Upper lobe of right lung (tissue), 1 donor: Measurements from ENCODE around the gene MFAP2. TPM values are rescaled to one million over a fixed set of nuclear protein-coding genes. Genes with fewer than 3 reads are reported as not detected.

Source experiments
- ATAC-seq: fragments of 200-7000 bp; cut with Tn5 transposase; one replicate; pipeline ENCODE4 v1.9.1; 2020; ENCODE audit warnings: mild to moderate bottlenecking, moderate library complexity
- DNase-seq: peaks from one replicate; pipeline ENCODE4 v3.0.0-alpha.2; 2020
- H3K27ac ChIP-seq: fragments of 200-600 bp; one replicate; pipeline ENCODE4 v1.8.0; 2022
- H3K27me3 ChIP-seq: fragments of 200-600 bp; one replicate; pipeline ENCODE4 v1.8.0; 2022; ENCODE audit warnings: mild to moderate bottlenecking
- H3K36me3 ChIP-seq: fragments of 200-600 bp; one replicate; pipeline ENCODE4 v1.8.0; 2022
- H3K4me1 ChIP-seq: fragments of 200-600 bp; one replicate; pipeline ENCODE4 v1.8.0; 2022
- H3K4me3 ChIP-seq: fragments of 200-600 bp; one replicate; pipeline ENCODE4 v1.8.0; 2022; ENCODE audit warnings: mild to moderate bottlenecking
- H3K9me3 ChIP-seq: fragments of 200-600 bp; one replicate; pipeline ENCODE4 v1.8.0; 2022
- intact Hi-C: fragments of 100-400 bp; cut with DNase I; formaldehyde crosslinking; loops from one replicate; pipeline ENCODE4 v1.11.0; 2022
- total RNA-seq: library from RNA; stranded (reverse); fragmentation: NEBNext Ultra II Directional; extraction: Animal tissue kit (Norgen Biotek cat#: 25700); gene quantifications from one replicate; pipeline ENCODE4 v1.2.1, GENCODE V29; 2021
- TF ChIP-seq, protein P1 (sequence below): fragments of 200-600 bp; IDR thresholded peaks from one replicate; pipeline ENCODE4 v1.8.0; 2022; ENCODE audit warnings: antibody characterized with exemption
- donor health status: DM: no; HTN: yes; CAD: no; lungs with severe emphysema.

MFAP2 gene
- total RNA-seq, 1 donor from 2014 or later = 14.8 TPM

DNA sequence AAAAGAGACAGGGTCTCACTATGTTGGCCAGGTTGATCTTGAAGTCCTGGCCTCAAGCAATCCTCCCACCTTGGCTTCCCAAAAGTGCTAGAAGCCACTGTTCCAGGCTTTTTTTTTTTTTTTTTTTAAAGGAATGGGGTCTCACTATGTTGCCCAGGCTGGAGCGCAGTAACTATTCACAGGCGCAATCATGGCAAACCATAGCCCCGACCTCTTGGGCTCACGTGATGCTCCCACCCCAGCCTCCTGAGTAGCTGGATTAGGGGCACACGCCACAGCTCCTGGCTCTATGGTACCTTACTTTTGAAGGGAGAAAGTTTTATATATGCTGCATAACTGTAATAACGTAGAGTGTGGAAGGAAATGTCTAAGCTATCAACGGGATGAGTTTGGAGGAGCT, 37.0 kb upstream of the MFAP2 start:
- H3K9me3 ChIP-seq = no peaks in the 10 kb centered on the region
- peaks cover under 1% of the 10 kb centered on the region for H3K4me1 ChIP-seq
- DNase-seq (no peak), ATAC-seq (no peak)
- TF ChIP-seq, protein P1, sequence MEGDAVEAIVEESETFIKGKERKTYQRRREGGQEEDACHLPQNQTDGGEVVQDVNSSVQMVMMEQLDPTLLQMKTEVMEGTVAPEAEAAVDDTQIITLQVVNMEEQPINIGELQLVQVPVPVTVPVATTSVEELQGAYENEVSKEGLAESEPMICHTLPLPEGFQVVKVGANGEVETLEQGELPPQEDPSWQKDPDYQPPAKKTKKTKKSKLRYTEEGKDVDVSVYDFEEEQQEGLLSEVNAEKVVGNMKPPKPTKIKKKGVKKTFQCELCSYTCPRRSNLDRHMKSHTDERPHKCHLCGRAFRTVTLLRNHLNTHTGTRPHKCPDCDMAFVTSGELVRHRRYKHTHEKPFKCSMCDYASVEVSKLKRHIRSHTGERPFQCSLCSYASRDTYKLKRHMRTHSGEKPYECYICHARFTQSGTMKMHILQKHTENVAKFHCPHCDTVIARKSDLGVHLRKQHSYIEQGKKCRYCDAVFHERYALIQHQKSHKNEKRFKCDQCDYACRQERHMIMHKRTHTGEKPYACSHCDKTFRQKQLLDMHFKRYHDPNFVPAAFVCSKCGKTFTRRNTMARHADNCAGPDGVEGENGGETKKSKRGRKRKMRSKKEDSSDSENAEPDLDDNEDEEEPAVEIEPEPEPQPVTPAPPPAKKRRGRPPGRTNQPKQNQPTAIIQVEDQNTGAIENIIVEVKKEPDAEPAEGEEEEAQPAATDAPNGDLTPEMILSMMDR = no peak
- intact Hi-C loops = no loop called here
- peaks cover 49% of the 10 kb centered on the region for H3K36me3 ChIP-seq
- H3K27me3 ChIP-seq = no peaks in the 10 kb centered on the region
- no peak overlapping the region for H3K27ac ChIP-seq
- no peak overlapping the region for H3K4me3 ChIP-seq

DNA sequence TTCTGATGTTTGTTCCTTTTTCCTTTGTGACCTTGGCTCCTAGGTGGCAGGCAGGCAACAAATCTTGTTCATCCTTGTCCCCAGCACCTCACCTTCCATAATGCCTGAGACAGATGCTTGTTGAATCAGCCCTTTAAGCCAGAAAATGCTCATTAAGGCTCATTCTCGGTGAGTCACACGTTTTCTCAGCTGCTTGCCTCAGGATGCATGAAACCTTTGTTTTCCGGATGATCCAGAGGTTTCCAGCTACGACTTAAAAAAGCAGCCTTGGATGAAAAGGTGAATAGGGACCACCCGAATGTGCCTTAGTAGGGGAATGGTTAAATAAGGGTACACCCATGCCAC, 35.9 kb upstream of the MFAP2 start:
- Histone ChIP-seq H3K4me3 (no peak overlapping the region), H3K27me3 (no peaks in the 10 kb centered on the region), H3K9me3 (no peaks in the 10 kb centered on the region), H3K27ac (no peak overlapping the region), H3K36me3 (peaks cover 38% of the 10 kb centered on the region), H3K4me1 (peaks cover 7% of the 10 kb centered on the region)
- intact Hi-C loops = no loop called here
- TF ChIP-seq, protein P1 = no peak
- DNase-seq = no peak
- no peak for ATAC-seq

DNA sequence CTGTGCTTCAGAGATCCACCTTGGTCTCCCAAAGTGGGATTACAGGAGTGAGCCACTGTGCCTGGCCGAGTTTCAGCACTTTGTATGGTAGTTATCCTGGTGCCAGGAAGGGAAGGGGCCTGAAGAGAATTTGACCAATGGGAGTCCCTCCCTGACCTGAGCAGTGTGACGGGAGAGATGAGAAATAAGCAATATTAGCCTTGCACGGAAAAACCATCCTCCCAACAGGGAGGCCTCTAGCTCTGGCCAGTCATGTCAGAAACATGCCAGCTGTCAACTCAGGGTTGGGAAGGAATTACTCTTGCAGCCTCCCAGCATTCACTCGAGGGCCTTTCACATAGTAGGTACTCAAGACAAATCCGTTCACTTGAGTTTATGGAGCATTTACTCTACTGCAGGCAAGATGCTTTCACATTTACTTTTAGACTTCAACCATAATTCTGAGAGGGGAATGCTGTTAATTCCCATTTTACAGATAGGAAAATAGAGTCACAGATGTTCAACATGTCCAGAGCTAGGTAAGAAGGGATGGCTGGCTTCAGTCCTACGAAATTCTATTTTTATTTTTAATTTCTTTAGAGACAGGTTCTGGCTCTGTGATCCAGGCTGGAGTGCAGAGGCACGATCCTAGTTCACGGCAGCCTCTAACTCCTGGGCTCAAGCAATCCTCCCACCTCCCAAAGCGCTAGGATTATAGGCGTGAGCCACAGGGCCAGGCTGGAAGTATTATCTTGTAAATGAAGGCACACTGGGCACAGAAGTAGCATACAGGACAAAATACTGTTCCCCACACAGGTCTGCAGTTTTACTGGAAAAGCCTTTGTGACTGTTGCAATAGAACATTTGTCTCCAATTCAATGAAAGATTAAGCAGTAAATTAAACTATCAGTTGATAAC, 34.5 kb upstream of the MFAP2 start:
- no peak overlapping the region for H3K27ac ChIP-seq
- no peak for ATAC-seq
- peaks cover 24% of the 10 kb centered on the region for H3K36me3 ChIP-seq
- DNase-seq = peak; percentile 12
- H3K27me3 ChIP-seq = no peaks in the 10 kb centered on the region
- H3K4me3 ChIP-seq = no peak overlapping the region
- intact Hi-C loops = no loop called here
- TF ChIP-seq, protein P1 = no peak
- H3K4me1 ChIP-seq = peaks cover 18% of the 10 kb centered on the region
- no peaks in the 10 kb centered on the region for H3K9me3 ChIP-seq

DNA sequence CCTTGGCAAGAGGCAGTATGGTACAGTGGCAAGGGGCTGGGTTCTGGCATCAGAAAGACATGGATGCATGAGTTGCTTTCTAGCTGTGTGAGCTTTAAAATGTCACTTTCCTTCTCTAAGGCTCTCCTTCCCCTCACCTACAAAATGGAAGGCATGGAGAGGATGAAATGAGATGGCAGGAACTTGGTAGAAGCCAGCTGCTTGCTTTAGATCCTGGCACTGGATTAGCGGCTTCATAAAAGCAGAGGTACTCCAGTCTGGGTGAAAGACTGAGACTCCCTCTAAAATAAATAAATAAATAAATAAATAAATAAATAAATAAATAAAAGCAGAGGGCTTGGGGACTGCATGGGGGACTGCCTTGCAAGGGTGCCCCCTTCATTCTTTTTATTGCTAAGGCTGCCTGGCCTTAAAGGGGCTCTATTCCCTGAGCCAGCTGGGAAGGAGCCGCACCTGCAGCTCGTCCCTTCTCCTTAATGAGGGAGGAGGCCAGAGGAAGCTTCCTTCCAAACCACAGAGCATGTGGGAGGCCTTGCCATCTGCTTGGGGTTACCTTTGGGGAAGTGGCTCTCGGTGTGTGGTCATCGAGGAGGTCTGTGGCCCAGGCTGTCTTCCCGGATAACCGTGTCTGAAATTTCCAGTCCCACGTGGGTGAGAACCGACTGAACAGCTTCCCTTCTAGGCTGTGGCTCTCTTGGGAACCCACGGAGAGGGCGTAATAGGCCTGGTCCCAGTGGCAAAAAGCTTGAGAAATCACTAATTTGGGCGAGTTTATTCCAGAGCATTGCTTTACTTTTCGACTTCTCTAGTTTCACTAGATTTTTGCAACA, 33.3 kb upstream of the MFAP2 start:
- Histone ChIP-seq H3K27ac (no peak overlapping the region), H3K36me3 (peaks cover 12% of the 10 kb centered on the region), H3K4me1 (peaks cover 27% of the 10 kb centered on the region), H3K27me3 (no peaks in the 10 kb centered on the region), H3K4me3 (no peak overlapping the region), H3K9me3 (no peaks in the 10 kb centered on the region)
- intact Hi-C loops = no loop called here
- DNase-seq (peak; percentile 73), ATAC-seq (peak; percentile 58)
- TF ChIP-seq, protein P1 = no peak

DNA sequence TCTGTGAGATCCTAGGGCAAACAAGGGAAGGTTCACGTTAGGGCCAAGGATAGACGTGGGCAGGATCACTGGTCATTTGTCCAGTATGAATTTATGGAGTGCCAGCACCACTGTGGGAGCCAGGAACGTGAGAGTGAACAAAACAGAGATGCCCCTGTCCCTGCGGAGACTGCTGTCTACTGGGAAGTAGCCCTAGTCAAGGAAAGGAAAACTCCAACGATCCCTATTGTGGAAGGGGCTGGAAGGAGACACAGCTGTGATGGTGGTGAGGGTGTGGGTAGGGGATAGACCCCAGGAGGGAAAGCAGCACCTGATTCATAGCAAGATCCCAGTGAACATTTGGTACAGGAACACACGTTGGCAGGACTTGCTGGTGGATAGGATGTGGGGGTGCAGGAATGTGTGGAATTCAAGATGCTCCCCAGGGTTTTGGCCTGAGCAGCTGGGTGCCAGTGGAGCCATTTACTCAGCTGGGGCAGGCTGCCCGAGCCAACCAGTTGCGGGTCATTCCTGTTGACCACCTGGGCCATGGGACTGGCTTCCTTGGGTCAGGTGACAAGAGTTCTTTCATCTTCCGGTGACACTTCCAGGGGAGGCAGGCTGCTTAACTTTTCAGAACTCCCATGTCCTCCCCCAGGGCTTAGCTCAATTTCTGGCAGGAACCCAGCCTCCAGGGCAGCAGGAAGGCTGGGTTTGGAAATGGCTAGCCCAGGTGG, 32.5 kb upstream of the MFAP2 start:
- Histone ChIP-seq H3K27ac (no peak overlapping the region), H3K4me1 (peaks cover 27% of the 10 kb centered on the region), H3K9me3 (no peaks in the 10 kb centered on the region), H3K4me3 (no peak overlapping the region), H3K36me3 (peaks cover 4% of the 10 kb centered on the region), H3K27me3 (no peaks in the 10 kb centered on the region)
- ATAC-seq (no peak), DNase-seq (peak; percentile 40)
- intact Hi-C loops = no loop called here
- TF ChIP-seq, protein P1 = no peak
